K562 (cell line): ENCODE data around the gene PPHLN1. TPM values are rescaled to one million over a fixed set of nuclear protein-coding genes. Genes with fewer than 3 reads are reported as not detected.

Source experiments
- CBFA2T2 ChIP-seq: fragments of 450-650 bp; conservative IDR thresholded peaks from 2 replicates; pipeline ENCODE4 v1.6.1; 2017; ENCODE audit warnings: mild to moderate bottlenecking
- HDAC1 ChIP-seq, 2 experiments: fragments of 450-650 bp; IDR thresholded peaks; 2 replicates each; pipeline ENCODE4 v1.6.1; 2016 to 2017; ENCODE audit warnings: inconsistent platforms in 1 of 2, mild to moderate bottlenecking in 1 of 2, moderate library complexity in 1 of 2
- HMBOX1 ChIP-seq: sonication (generic); IDR thresholded peaks from 2 replicates; pipeline ENCODE4 v1.6.1; 2016
- IRF2 ChIP-seq: sonication (generic); formaldehyde crosslinking; IDR thresholded peaks from 2 replicates; pipeline ENCODE4 v1.8.1; 2022; ENCODE audit warnings: mild to moderate bottlenecking, missing genetic modification reagents
- NELFE ChIP-seq: IDR thresholded peaks from 2 replicates; pipeline ENCODE4 v1.6.1; 2011; ENCODE audit warnings: mild to moderate bottlenecking; ENCODE audit not compliant: insufficient read depth, insufficient read length
- NFE2L1 ChIP-seq: fragments of 450-650 bp; IDR thresholded peaks from 2 replicates; pipeline ENCODE4 v1.6.1; 2016; ENCODE audit warnings: missing genetic modification characterization, low read depth, mild to moderate bottlenecking, missing compliant biosample characterization, moderate library complexity, borderline replicate concordance
- SIRT6 ChIP-seq: IDR thresholded peaks from one replicate; pipeline ENCODE4 v1.6.1; 2012; ENCODE audit warnings: low read depth, mild to moderate bottlenecking, control low read depth, inconsistent platforms, low read length, moderate library complexity
- TSC22D4 ChIP-seq: fragments of 450-650 bp; IDR thresholded peaks from 2 replicates; pipeline ENCODE4 v1.6.1; 2016; ENCODE audit warnings: missing genetic modification characterization, missing biosample characterization, control low read depth
- ZNF175 ChIP-seq: fragments of 200-800 bp; sonication (Bioruptor generic); IDR thresholded peaks from 2 replicates; pipeline ENCODE4 v1.6.1; 2016; ENCODE audit warnings: low read depth, mild to moderate bottlenecking, missing genetic modification characterization, missing compliant biosample characterization
- ZNF384 ChIP-seq: IDR thresholded peaks from 2 replicates; pipeline ENCODE4 v1.6.1; 2012; ENCODE audit warnings: low read depth, low read length, improper control_type of control experiment
- polyA plus RNA-seq, 8 experiments: library from polyadenylated mRNA; depleted of rRNA in 4 of 8; stranded (reverse) in 5 of 8; unstranded in 3 of 8; fragments of >200 nt; fragmentation: Nextera tagmentation in 2 of 8; fragmentation: Illumina TruSeq in 1 of 8; extraction: Ambion mirVana in 2 of 8; extraction: Trizol in 1 of 8; gene quantifications; 2 replicates each; pipeline versions ENCODE4 v1.2.1 to v1.2.3, GENCODE V29; 2011 to 2014; ENCODE audit warnings: inconsistent platforms in 1 of 8, missing spikeins in 1 of 8
- total RNA-seq, 7 experiments: library from RNA; depleted of rRNA in 6 of 7; stranded (reverse); fragments of >200 nt in 6 of 7; fragmentation: Illumina TruSeq in 2 of 7; extraction: Trizol in 2 of 7; gene quantifications; 2 replicates each; pipeline versions ENCODE4 v1.2.1 to v1.2.3, GENCODE V29; 2011 to 2021; ENCODE audit warnings: low replicate concordance in 1 of 7
- TF ChIP-seq, protein P1 (sequence below): fragments of 450-650 bp; formaldehyde crosslinking; IDR thresholded peaks from 2 replicates; pipeline ENCODE4 v1.4.0; 2022; ENCODE audit warnings: missing genetic modification characterization
- TF ChIP-seq, protein P2 (sequence below): fragments of 450-650 bp; IDR thresholded peaks from 2 replicates; pipeline ENCODE4 v1.6.1; 2017; ENCODE audit warnings: antibody characterized with exemption, mild to moderate bottlenecking

PPHLN1 gene
- total and polyA plus RNA-seq, 9 of the 15 experiments (the other 6 are each of a cell fraction or from before 2014, with no cell fraction given), result 66.3 to 112 (median 93.6) TPM

GRCh38 chr12:42442888-42443287, 116.9 kb downstream of the PPHLN1 start (continued):
- TF ChIP-seq ZNF175 (CRISPR knock-in tag) (no peak), CBFA2T2 (peak; percentile 70), NFE2L1 (tag) (no peak), HMBOX1 (peak; percentile 88), TSC22D4 (tag) (no peak), NELFE (no peak), SIRT6 (no peak), HDAC1 (IDR thresholded peaks at IDR 0.05) (peak in 1 of 2 experiments; percentile 66; a peak in 2 of 4 replicates), ZNF384 (no peak), IRF2 (no peak)
- TF ChIP-seq, protein P1, sequence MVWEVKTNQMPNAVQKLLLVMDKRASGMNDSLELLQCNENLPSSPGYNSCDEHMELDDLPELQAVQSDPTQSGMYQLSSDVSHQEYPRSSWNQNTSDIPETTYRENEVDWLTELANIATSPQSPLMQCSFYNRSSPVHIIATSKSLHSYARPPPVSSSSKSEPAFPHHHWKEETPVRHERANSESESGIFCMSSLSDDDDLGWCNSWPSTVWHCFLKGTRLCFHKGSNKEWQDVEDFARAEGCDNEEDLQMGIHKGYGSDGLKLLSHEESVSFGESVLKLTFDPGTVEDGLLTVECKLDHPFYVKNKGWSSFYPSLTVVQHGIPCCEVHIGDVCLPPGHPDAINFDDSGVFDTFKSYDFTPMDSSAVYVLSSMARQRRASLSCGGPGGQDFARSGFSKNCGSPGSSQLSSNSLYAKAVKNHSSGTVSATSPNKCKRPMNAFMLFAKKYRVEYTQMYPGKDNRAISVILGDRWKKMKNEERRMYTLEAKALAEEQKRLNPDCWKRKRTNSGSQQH (CRISPR knock-in tag), result no peak
- TF ChIP-seq, protein P2, sequence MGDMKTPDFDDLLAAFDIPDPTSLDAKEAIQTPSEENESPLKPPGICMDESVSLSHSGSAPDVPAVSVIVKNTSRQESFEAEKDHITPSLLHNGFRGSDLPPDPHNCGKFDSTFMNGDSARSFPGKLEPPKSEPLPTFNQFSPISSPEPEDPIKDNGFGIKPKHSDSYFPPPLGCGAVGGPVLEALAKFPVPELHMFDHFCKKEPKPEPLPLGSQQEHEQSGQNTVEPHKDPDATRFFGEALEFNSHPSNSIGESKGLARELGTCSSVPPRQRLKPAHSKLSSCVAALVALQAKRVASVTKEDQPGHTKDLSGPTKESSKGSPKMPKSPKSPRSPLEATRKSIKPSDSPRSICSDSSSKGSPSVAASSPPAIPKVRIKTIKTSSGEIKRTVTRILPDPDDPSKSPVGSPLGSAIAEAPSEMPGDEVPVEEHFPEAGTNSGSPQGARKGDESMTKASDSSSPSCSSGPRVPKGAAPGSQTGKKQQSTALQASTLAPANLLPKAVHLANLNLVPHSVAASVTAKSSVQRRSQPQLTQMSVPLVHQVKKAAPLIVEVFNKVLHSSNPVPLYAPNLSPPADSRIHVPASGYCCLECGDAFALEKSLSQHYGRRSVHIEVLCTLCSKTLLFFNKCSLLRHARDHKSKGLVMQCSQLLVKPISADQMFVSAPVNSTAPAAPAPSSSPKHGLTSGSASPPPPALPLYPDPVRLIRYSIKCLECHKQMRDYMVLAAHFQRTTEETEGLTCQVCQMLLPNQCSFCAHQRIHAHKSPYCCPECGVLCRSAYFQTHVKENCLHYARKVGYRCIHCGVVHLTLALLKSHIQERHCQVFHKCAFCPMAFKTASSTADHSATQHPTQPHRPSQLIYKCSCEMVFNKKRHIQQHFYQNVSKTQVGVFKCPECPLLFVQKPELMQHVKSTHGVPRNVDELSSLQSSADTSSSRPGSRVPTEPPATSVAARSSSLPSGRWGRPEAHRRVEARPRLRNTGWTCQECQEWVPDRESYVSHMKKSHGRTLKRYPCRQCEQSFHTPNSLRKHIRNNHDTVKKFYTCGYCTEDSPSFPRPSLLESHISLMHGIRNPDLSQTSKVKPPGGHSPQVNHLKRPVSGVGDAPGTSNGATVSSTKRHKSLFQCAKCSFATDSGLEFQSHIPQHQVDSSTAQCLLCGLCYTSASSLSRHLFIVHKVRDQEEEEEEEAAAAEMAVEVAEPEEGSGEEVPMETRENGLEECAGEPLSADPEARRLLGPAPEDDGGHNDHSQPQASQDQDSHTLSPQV, result peak; percentile 68; the same call in 1 of the 2 replicates
